Stimulated activated naive CD4-positive, alpha-beta T cell (primary cell): ENCODE data around the gene JAZF1.

ENCODE experiments used
- DNase-seq, 6 experiments: peaks; one replicate each; lab custom pipeline; 2025; lab: John Stamatoyannopoulos, UW

Gene JAZF1

GRCh38 chr7:28165961-28166955 lies 14.3 kb downstream of the JAZF1 start:
- no peak for DNase-seq

GRCh38 chr7:28165261-28165660 lies 15.3 kb downstream of the JAZF1 start:
- no peak for DNase-seq

- no peak for DNase-seq
Observed at GRCh38 chr7:28163949-28164348, 16.6 kb downstream of the JAZF1 start.

- DNase-seq = no peak
Observed at GRCh38 chr7:28161331-28161730, 19.3 kb downstream of the JAZF1 start.

GRCh38 chr7:28160551-28160991 lies 20.0 kb downstream of the JAZF1 start:
- no peak for DNase-seq

- DNase-seq = no peak
Observed at GRCh38 chr7:28157831-28158416, 22.7 kb downstream of the JAZF1 start.

- DNase-seq = no peak
Observed at GRCh38 chr7:28157076-28157745, 23.4 kb downstream of the JAZF1 start.

GRCh38 chr7:28156401-28156800 lies 24.2 kb downstream of the JAZF1 start:
- DNase-seq = no peak

GRCh38 chr7:28155964-28156363 lies 24.6 kb downstream of the JAZF1 start:
- DNase-seq = no peak

- no peak for DNase-seq
Observed at GRCh38 chr7:28155019-28155660, 25.5 kb downstream of the JAZF1 start.

- DNase-seq = no peak
Observed at GRCh38 chr7:28152594-28152993, 28.0 kb downstream of the JAZF1 start.

- no peak for DNase-seq
Observed at GRCh38 chr7:28151965-28152364, 28.6 kb downstream of the JAZF1 start.

GRCh38 chr7:28149291-28150101 lies 31.1 kb downstream of the JAZF1 start:
- DNase-seq = no peak

GRCh38 chr7:28145931-28146330 lies 34.7 kb downstream of the JAZF1 start:
- DNase-seq = no peak

- DNase-seq = no peak
Observed at GRCh38 chr7:28145090-28145626, 35.4 kb downstream of the JAZF1 start.

GRCh38 chr7:28144266-28144665 lies 36.3 kb downstream of the JAZF1 start:
- DNase-seq = no peak

- DNase-seq = no peak
Observed at GRCh38 chr7:28142650-28143049, 37.9 kb downstream of the JAZF1 start.

- DNase-seq = no peak
Observed at GRCh38 chr7:28140979-28141378, 39.6 kb downstream of the JAZF1 start.

- DNase-seq = no peak
Observed at GRCh38 chr7:28138837-28139236, 41.8 kb downstream of the JAZF1 start.

GRCh38 chr7:28137463-28137862 lies 43.1 kb downstream of the JAZF1 start:
- no peak for DNase-seq

GRCh38 chr7:28136885-28137284 lies 43.7 kb downstream of the JAZF1 start:
- DNase-seq = no peak
